Adrenal gland (tissue), 12 donors: ENCODE measurements around the gene SURF2. TPM values are rescaled to one million over a fixed set of nuclear protein-coding genes. Genes with fewer than 3 reads are reported as not detected.

Experiments
- DNase-seq, 7 donors: peaks; one replicate each; pipeline ENCODE4 v3.0.0-alpha.2; 2019 to 2020
- H3K27ac ChIP-seq, 5 donors: fragments of 200-600 bp; sonication (generic) in 4 of 5; 1 replicate in 3 of 5; 2 replicates in 2 of 5; pipeline versions ENCODE4 v1.5.1 to v1.8.0; 2016 to 2020; ENCODE audit warnings: mild to moderate bottlenecking in 1 of 5
- H3K27me3 ChIP-seq: fragments of 200-600 bp; 2 replicates; pipeline ENCODE4 v1.8.0; 2021
- H3K36me3 ChIP-seq, 2 donors: fragments of 200-600 bp; replicated peaks in 1 of 2; 1 replicate in 1 of 2; 2 replicates in 1 of 2; pipeline versions ENCODE4 v1.5.1 to v1.8.0; 2018 to 2022
- H3K4me1 ChIP-seq, 2 donors: fragments of 200-600 bp; replicated peaks in 1 of 2; 1 replicate in 1 of 2; 2 replicates in 1 of 2; pipeline versions ENCODE4 v1.5.1 to v1.8.0; 2018 to 2021
- H3K4me3 ChIP-seq, 4 donors: fragments of 200-600 bp; sonication (generic) in 3 of 4; one replicate each; pipeline ENCODE4 v1.5.1; 2016 to 2018
- H3K9me3 ChIP-seq, 3 donors: fragments of 200-600 bp; sonication (generic) in 1 of 3; replicated peaks in 1 of 3; 1 replicate in 2 of 3; 2 replicates in 1 of 3; pipeline versions ENCODE4 v1.5.1 to v1.8.0; 2016 to 2021
- CTCF ChIP-seq, 6 experiments: fragments of 450-650 bp in 4 of 6; fragments of 200-600 bp in 2 of 6; sonication (generic) in 1 of 6; IDR thresholded peaks; 1 replicate in 5 of 6; 2 replicates in 1 of 6; pipeline versions ENCODE4 v1.5.1 to v1.8.0; 2016 to 2021; ENCODE audit warnings: antibody characterized with exemption in 6 of 6, mild to moderate bottlenecking in 2 of 6, moderate library complexity in 1 of 6
- POLR2A ChIP-seq, 2 donors: fragments of 450-650 bp; IDR thresholded peaks; one replicate each; pipeline ENCODE4 v1.6.1; 2017; ENCODE audit warnings: antibody characterized with exemption in 2 of 2, mild to moderate bottlenecking in 2 of 2, moderate library complexity in 1 of 2
- WGBS, 4 donors: extraction: QIAGEN DNeasy Blood & Tissue Kit in 2 of 4; methylation state at CpG; one replicate each; pipeline versions ENCODE4 v1.1.5 to v1.1.7; 2013 to 2017; 5-methylcytosine and 5-hydroxymethylcytosine counted together
- intact Hi-C, 2 donors: fragments of 100-400 bp; cut with DNase I; formaldehyde crosslinking; loops; one replicate each; pipeline versions ENCODE4 v1.14.1 to v1.15.0; 2022 to 2023
- polyA plus RNA-seq, 3 donors: library from polyadenylated mRNA; stranded (reverse); fragments of 200-250 nt in 2 of 3; fragments of 350-450 nt in 1 of 3; fragmentation: Illumina TruSeq in 1 of 3; extraction: RNeasy Lipid Tissue Mini Kit (QIAGEN cat#74804) in 1 of 3; gene quantifications; one replicate each; pipeline ENCODE4 v1.2.3, GENCODE V29; 2013 to 2014
- total RNA-seq, 9 donors: library from RNA; depleted of rRNA in 4 of 9; stranded (reverse); fragments of >200 nt in 4 of 9; fragments of 120-200 nt in 1 of 9; fragmentation: NEBNext Ultra II Directional in 1 of 9; extraction: Animal tissue kit (Norgen Biotek cat#: 25700) in 1 of 9; gene quantifications; one replicate each; pipeline versions ENCODE4 v1.1.0 to v1.2.4, GENCODE V29; 2013 to 2023
- donor health status: healthy with polysubstance abuse.
- donor health status: Bipolar disorder and iron deficiency.
- donor health status: DM: yes; HTN: yes; CAD: no.
- donor health status: DM: no; HTN: no; CAD: no.
- donor health status: DM: no; HTN: no; CAD: no.
- donor health status: DM: yes; HTN: yes; CAD: no.

SURF2 gene
- total and polyA plus RNA-seq, 12 donors: 13.4 to 53.0 (median 23.4) TPM

GRCh38 chr9:133369933-133370332, 13.6 kb downstream of the SURF2 start:
- Histone ChIP-seq H3K4me1 (peaks cover 23 to 79% of the 10 kb centered on the region in 2 donors), H3K9me3 (no peaks in the 10 kb centered on the region), H3K36me3 (peaks cover 0 to 44% of the 10 kb centered on the region in 2 donors), H3K27me3 (no peaks in the 10 kb centered on the region), H3K4me3 (no peak overlapping the region), H3K27ac (peak overlapping the region in 1 of 5 donors; percentile 63)
- intact Hi-C loops: no loop called here
- TF ChIP-seq POLR2A (IDR thresholded peaks at IDR 0.05) (no peak), CTCF (IDR thresholded peaks at IDR 0.05) (no peak)
- 85 to 91% (median 88%) methylated on average over 6 to 7 of the region's 7 CpGs for WGBS, 4 donors
- no peak for DNase-seq

DNA sequence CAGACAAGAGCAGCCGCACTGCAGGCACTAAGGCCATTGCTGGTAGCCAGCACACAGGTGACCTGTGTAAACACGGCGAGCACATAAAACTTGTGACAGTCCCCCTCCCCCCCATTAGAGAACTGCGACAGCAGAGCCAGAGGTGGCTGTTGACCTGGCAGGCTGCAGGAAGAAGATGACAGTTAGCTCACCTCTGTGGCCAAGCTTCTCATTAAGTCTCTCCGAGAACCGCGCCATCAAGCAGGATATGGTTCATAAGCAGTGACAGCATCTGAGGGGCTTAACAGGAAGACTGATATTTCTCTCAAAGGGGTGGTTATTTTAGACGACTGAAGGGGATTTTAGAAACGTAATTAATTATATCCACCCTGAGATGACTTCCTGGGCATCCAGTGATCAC, 14.3 kb downstream of the SURF2 start:
- peaks cover 0 to 36% of the 10 kb centered on the region in 2 donors for H3K36me3 ChIP-seq
- 74 to 79% (median 76%) methylated on average over 9 of the region's 9 CpGs for WGBS, 4 donors
- DNase-seq: no peak

GRCh38 chr9:133371261-133371711, 14.9 kb downstream of the SURF2 start:
- no peak for DNase-seq
- intact Hi-C loops: no loop called here
- H3K9me3 ChIP-seq: no peaks in the 10 kb centered on the region
- 54 to 73% (median 66%) methylated on average over 7 to 12 of the region's 12 CpGs for WGBS, 4 donors
- peaks cover 23 to 79% of the 10 kb centered on the region in 2 donors for H3K4me1 ChIP-seq
- no peaks in the 10 kb centered on the region for H3K27me3 ChIP-seq
- peak overlapping the region in 2 of 5 donors; percentile 10 to 28 for H3K27ac ChIP-seq
- no peak overlapping the region for H3K4me3 ChIP-seq
- peaks cover 0 to 30% of the 10 kb centered on the region in 2 donors for H3K36me3 ChIP-seq
- TF ChIP-seq CTCF (IDR thresholded peaks at IDR 0.05) (no peak), POLR2A (IDR thresholded peaks at IDR 0.05) (no peak)

More for the DNA sequence above, 14.3 kb downstream of the SURF2 start:
- H3K4me3 ChIP-seq: no peak overlapping the region
- peak overlapping the region in 2 of 5 donors; percentile 3 to 28 for H3K27ac ChIP-seq
- H3K27me3 ChIP-seq: no peaks in the 10 kb centered on the region
- peaks cover 23 to 79% of the 10 kb centered on the region in 2 donors for H3K4me1 ChIP-seq
- intact Hi-C loops: no loop called here
- H3K9me3 ChIP-seq: no peaks in the 10 kb centered on the region
- TF ChIP-seq CTCF (IDR thresholded peaks at IDR 0.05): no peak
- TF ChIP-seq POLR2A (IDR thresholded peaks at IDR 0.05): no peak

GRCh38 chr9:133372144-133372543, 15.8 kb downstream of the SURF2 start:
- DNase-seq: no peak
- Histone ChIP-seq H3K36me3 (peaks cover 0 to 22% of the 10 kb centered on the region in 2 donors), H3K4me3 (no peak overlapping the region), H3K4me1 (peaks cover 27 to 72% of the 10 kb centered on the region in 2 donors), H3K27me3 (no peaks in the 10 kb centered on the region), H3K27ac (peak overlapping the region in 2 of 5 donors; percentile 10 to 28), H3K9me3 (no peaks in the 10 kb centered on the region)
- no peak for TF ChIP-seq POLR2A (IDR thresholded peaks at IDR 0.05)
- no peak for TF ChIP-seq CTCF (IDR thresholded peaks at IDR 0.05)
- 66 to 71% (median 70%) methylated on average over 6 to 7 of the region's 7 CpGs for WGBS, 4 donors
- intact Hi-C loops: no loop called here
